Mesendoderm (in vitro differentiated cells): Measurements from ENCODE around the gene VIL1.

Experiments
- DNase-seq: peaks from one replicate; pipeline ENCODE4 v3.0.0; 2013
- H2AK5ac ChIP-seq: 2 replicates; pipeline ENCODE4 v1.6.1; 2013; ENCODE audit warnings: low read length, inconsistent platforms
- H2BK120ac ChIP-seq: 2 replicates; pipeline ENCODE4 v1.6.1; 2013; ENCODE audit warnings: low read depth, mild to moderate bottlenecking, low read length, moderate library complexity, mixed read lengths
- H2BK15ac ChIP-seq: replicated peaks from 2 replicates; pipeline ENCODE4 v1.6.1; 2013; ENCODE audit warnings: low read depth, mild to moderate bottlenecking, moderate library complexity
- H2BK5ac ChIP-seq: 2 replicates; pipeline ENCODE4 v1.6.1; 2013; ENCODE audit warnings: low read length, inconsistent platforms
- H3K18ac ChIP-seq: 2 replicates; pipeline ENCODE4 v1.6.1; 2013; ENCODE audit warnings: mild to moderate bottlenecking, low read length, mixed read lengths
- H3K23ac ChIP-seq: one replicate; pipeline ENCODE4 v1.6.1; 2013; ENCODE audit warnings: low read length
- H3K27ac ChIP-seq: 2 replicates; pipeline ENCODE4 v1.5.1; 2013; ENCODE audit warnings: low read depth, mild to moderate bottlenecking, inconsistent platforms, low read length, moderate library complexity
- H3K27me3 ChIP-seq: 2 replicates; pipeline ENCODE4 v1.6.1; 2013; ENCODE audit warnings: low read length, control low read depth, mild to moderate bottlenecking, inconsistent platforms; ENCODE audit not compliant: insufficient read depth, poor library complexity
- H3K36me3 ChIP-seq: 2 replicates; pipeline ENCODE4 v1.6.1; 2013; ENCODE audit warnings: low read length, inconsistent platforms; ENCODE audit not compliant: control insufficient read depth, insufficient read depth
- H3K4ac ChIP-seq: one replicate; pipeline ENCODE4 v1.6.1; 2013; ENCODE audit warnings: low read depth, mild to moderate bottlenecking, low read length, moderate library complexity
- H3K4me1 ChIP-seq: 2 replicates; pipeline ENCODE4 v1.6.1; 2013; ENCODE audit warnings: low read depth, low read length, inconsistent platforms; ENCODE audit not compliant: control insufficient read depth
- H3K4me2 ChIP-seq: 2 replicates; pipeline ENCODE4 v1.6.1; 2013; ENCODE audit warnings: low read length
- H3K4me3 ChIP-seq: 2 replicates; pipeline ENCODE4 v1.5.1; 2013; ENCODE audit warnings: mild to moderate bottlenecking, low read length
- H3K56ac ChIP-seq: one replicate; pipeline ENCODE4 v1.6.1; 2013; ENCODE audit warnings: low read length
- H3K79me1 ChIP-seq: 2 replicates; pipeline ENCODE4 v1.6.1; 2013; ENCODE audit warnings: low read length, inconsistent platforms
- H3K79me2 ChIP-seq: 2 replicates; pipeline ENCODE4 v1.6.1; 2013; ENCODE audit warnings: mild to moderate bottlenecking, low read length; ENCODE audit not compliant: control insufficient read depth, insufficient read depth
- H3K9ac ChIP-seq: 2 replicates; pipeline ENCODE4 v1.6.1; 2013; ENCODE audit warnings: low read length, inconsistent platforms
- H4K5ac ChIP-seq: one replicate; pipeline ENCODE4 v1.6.1; 2013; ENCODE audit warnings: low read length
- H4K8ac ChIP-seq: one replicate; pipeline ENCODE4 v1.6.1; 2013; ENCODE audit warnings: low read depth, mild to moderate bottlenecking, control low read depth, low read length, moderate library complexity
- WGBS: extraction: QIAGEN DNeasy Blood & Tissue Kit; methylation state at CpG from one replicate; pipeline ENCODE4 v1.1.7; 2013; ENCODE audit warnings: low lambda C conversion rate, missing lambda C conversion rate; ENCODE audit not compliant: insufficient coverage; ENCODE audit errors: extremely low coverage; 5-methylcytosine and 5-hydroxymethylcytosine counted together

VIL1 gene

DNA sequence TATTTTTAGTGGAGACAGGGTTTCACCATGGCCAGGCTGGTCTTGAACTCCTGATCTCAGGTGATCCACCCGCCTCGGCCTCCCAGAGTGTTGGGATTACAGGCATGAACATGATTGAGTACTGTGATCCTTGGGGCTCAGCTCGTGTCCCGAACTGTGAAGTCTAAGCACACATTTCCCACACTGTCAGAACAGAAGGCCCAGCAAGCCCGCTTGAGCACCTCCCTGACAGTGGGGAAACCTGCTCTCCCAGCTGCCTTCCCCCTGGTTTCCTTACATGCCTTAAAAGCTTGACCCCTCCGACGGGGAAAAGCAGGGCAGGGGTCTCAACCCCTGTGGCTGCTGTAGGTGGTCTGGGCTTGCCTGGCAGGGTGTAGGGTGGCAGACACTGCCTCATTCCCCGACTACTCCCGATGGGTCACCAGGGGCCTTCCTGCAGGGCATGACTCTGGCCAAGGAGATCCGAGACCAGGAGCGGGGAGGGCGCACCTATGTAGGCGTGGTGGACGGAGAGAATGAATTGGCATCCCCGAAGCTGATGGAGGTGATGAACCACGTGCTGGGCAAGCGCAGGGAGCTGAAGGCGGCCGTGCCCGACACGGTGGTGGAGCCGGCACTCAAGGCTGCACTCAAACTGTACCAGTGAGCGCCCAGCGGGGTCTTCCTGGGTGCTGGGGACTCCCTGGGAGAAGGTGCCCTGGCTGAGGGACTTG, 10.1 kb downstream of the VIL1 start:
- WGBS, result no CpG with 5 or more reads among the region's 24 CpGs

GRCh38 chr2:218429911-218430692, 11.2 kb downstream of the VIL1 start:
- H3K79me2 ChIP-seq, result no peaks in the 10 kb centered on the region
- H4K8ac ChIP-seq, result no peak overlapping the region
- no peak overlapping the region for H3K23ac ChIP-seq
- no peak overlapping the region for H2BK120ac ChIP-seq
- no peak overlapping the region for H3K4me3 ChIP-seq
- no peaks in the 10 kb centered on the region for H3K36me3 ChIP-seq
- no peak overlapping the region for H3K9ac ChIP-seq
- no peak overlapping the region for H4K5ac ChIP-seq
- H3K27me3 ChIP-seq, result no peaks in the 10 kb centered on the region
- no peaks in the 10 kb centered on the region for H3K4me1 ChIP-seq
- no peak overlapping the region for H2BK15ac ChIP-seq
- no peak overlapping the region for H3K18ac ChIP-seq
- no peak overlapping the region for H3K56ac ChIP-seq
- no peaks in the 10 kb centered on the region for H3K79me1 ChIP-seq
- WGBS, result no CpG with 5 or more reads among the region's 9 CpGs
- H2AK5ac ChIP-seq, result no peak overlapping the region
- no peak overlapping the region for H3K4me2 ChIP-seq
- no peak overlapping the region for H3K4ac ChIP-seq
- DNase-seq, result no peak
- H2BK5ac ChIP-seq, result no peak overlapping the region
- no peak overlapping the region for H3K27ac ChIP-seq

More for the DNA sequence above, 10.1 kb downstream of the VIL1 start:
- H2BK5ac ChIP-seq, result no peak overlapping the region
- no peak overlapping the region for H3K27ac ChIP-seq
- no peaks in the 10 kb centered on the region for H3K27me3 ChIP-seq
- H4K5ac ChIP-seq, result no peak overlapping the region
- H3K4ac ChIP-seq, result no peak overlapping the region
- no peaks in the 10 kb centered on the region for H3K36me3 ChIP-seq
- H4K8ac ChIP-seq, result no peak overlapping the region
- no peak overlapping the region for H3K9ac ChIP-seq
- no peaks in the 10 kb centered on the region for H3K79me2 ChIP-seq
- no peak overlapping the region for H3K4me2 ChIP-seq
- H2AK5ac ChIP-seq, result no peak overlapping the region
- no peak overlapping the region for H3K4me3 ChIP-seq
- H3K18ac ChIP-seq, result no peak overlapping the region
- DNase-seq, result no peak
- no peaks in the 10 kb centered on the region for H3K79me1 ChIP-seq
- H2BK15ac ChIP-seq, result no peak overlapping the region
- H3K23ac ChIP-seq, result no peak overlapping the region
- no peaks in the 10 kb centered on the region for H3K4me1 ChIP-seq
- H2BK120ac ChIP-seq, result no peak overlapping the region
- no peak overlapping the region for H3K56ac ChIP-seq

DNA sequence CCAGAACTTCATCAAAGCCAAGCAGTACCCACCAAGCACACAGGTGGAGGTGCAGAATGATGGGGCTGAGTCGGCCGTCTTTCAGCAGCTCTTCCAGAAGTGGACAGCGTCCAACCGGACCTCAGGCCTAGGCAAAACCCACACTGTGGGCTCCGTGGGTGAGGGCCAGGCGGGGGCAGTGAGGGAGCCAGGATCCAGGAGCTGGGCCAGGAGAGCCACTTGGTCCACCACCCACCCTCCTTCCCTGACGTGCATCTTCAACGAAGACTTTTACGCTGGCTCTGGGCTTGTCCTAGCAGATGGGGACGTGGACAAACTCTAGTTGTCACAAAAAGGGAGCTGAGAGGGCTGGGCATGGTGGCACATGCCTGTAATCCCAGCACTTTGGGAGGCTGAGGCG, 11.8 kb downstream of the VIL1 start:
- no peak overlapping the region for H4K5ac ChIP-seq

DNA sequence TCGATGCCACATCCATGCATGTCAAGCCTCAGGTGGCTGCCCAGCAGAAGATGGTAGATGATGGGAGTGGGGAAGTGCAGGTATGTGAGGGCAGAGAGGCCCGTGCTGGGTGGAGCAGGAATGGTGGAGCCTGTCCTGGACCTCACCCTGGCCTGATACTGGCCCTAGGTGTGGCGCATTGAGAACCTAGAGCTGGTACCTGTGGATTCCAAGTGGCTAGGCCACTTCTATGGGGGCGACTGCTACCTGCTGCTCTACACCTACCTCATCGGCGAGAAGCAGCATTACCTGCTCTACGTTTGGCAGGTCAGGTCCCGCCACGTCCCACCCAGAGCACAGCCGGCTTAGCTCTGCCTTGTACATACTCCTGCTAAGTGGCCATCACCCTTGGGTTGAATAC, 13.0 kb downstream of the VIL1 start:
- Histone ChIP-seq H3K4ac (no peak overlapping the region), H3K4me1 (no peaks in the 10 kb centered on the region), H3K79me1 (no peaks in the 10 kb centered on the region), H2AK5ac (no peak overlapping the region), H4K5ac (no peak overlapping the region), H3K79me2 (no peaks in the 10 kb centered on the region), H4K8ac (no peak overlapping the region), H3K56ac (no peak overlapping the region), H2BK15ac (no peak overlapping the region), H3K27me3 (no peaks in the 10 kb centered on the region), H3K4me3 (no peak overlapping the region), H3K4me2 (no peak overlapping the region), H3K36me3 (no peaks in the 10 kb centered on the region), H3K23ac (no peak overlapping the region), H3K18ac (no peak overlapping the region), H2BK120ac (no peak overlapping the region), H3K9ac (no peak overlapping the region), H2BK5ac (no peak overlapping the region), H3K27ac (no peak overlapping the region)
- WGBS, result no CpG with 5 or more reads among the region's 10 CpGs
- no peak for DNase-seq

More for the DNA sequence above, 11.8 kb downstream of the VIL1 start:
- Histone ChIP-seq H4K8ac (no peak overlapping the region), H2BK5ac (no peak overlapping the region), H2BK15ac (no peak overlapping the region), H3K4me3 (no peak overlapping the region), H3K4me2 (no peak overlapping the region), H3K4ac (no peak overlapping the region), H3K27me3 (no peaks in the 10 kb centered on the region), H3K4me1 (no peaks in the 10 kb centered on the region), H3K56ac (no peak overlapping the region), H3K27ac (no peak overlapping the region), H3K79me2 (no peaks in the 10 kb centered on the region), H2AK5ac (no peak overlapping the region), H3K18ac (no peak overlapping the region), H3K36me3 (no peaks in the 10 kb centered on the region), H2BK120ac (no peak overlapping the region), H3K79me1 (no peaks in the 10 kb centered on the region), H3K23ac (no peak overlapping the region), H3K9ac (no peak overlapping the region)
- WGBS, result no CpG with 5 or more reads among the region's 11 CpGs
- DNase-seq, result no peak

DNA sequence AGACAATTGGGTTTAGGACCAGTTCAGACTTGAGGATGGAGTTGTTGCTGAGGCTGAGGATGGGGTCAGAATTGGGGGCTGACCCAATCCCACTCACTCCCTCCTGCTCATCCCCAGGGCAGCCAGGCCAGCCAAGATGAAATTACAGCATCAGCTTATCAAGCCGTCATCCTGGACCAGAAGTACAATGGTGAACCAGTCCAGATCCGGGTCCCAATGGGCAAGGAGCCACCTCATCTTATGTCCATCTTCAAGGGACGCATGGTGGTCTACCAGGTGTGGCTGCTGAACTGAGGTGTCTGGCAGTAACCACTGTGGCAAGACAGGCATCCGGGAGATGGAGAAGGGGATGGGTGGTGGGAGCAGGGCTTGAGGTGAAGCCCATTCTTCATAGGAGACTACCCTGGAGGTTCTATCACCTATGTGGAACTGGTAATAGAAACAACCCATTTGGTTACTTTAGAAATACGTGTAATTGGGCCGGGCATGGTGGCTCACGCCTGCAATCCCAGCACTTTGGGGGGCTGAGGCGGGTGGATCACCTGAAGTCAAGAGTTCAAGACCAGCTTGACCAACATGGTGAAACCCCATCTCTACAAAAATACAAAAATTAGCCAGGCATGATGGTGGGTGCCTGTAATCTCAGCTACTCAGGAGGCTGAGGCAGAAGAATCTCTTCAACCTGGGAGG, 13.9 kb downstream of the VIL1 start:
- no peak overlapping the region for H3K56ac ChIP-seq
- no peak overlapping the region for H3K9ac ChIP-seq
- no peaks in the 10 kb centered on the region for H3K79me2 ChIP-seq
- H3K4me1 ChIP-seq, result no peaks in the 10 kb centered on the region
- no peak overlapping the region for H2BK15ac ChIP-seq
- H3K18ac ChIP-seq, result no peak overlapping the region
- no peaks in the 10 kb centered on the region for H3K79me1 ChIP-seq
- no peak overlapping the region for H4K5ac ChIP-seq
- H3K36me3 ChIP-seq, result no peaks in the 10 kb centered on the region
- H4K8ac ChIP-seq, result no peak overlapping the region
- no peak overlapping the region for H3K4me3 ChIP-seq
- DNase-seq, result no peak
- no CpG with 5 or more reads among the region's 8 CpGs for WGBS
- no peak overlapping the region for H3K4me2 ChIP-seq
- H2BK120ac ChIP-seq, result no peak overlapping the region
- no peak overlapping the region for H3K23ac ChIP-seq
- no peak overlapping the region for H2AK5ac ChIP-seq
- H3K4ac ChIP-seq, result no peak overlapping the region
- H3K27ac ChIP-seq, result no peak overlapping the region
- no peak overlapping the region for H2BK5ac ChIP-seq
- no peaks in the 10 kb centered on the region for H3K27me3 ChIP-seq
